HG03442 (cell line): ENCODE results near the gene ZFAND2A.
"Not testable (repeated sequence)": the region's sequence is repeated elsewhere in the genome, so short reads cannot be mapped to it uniquely, and the experiment has no call there.

Source experiments
- ATAC-seq: cut with Tn5 transposase; IDR thresholded peaks from one replicate; pipeline ENCODE4 v1.9.1; 2021; ENCODE audit warnings: mild to moderate bottlenecking, moderate library complexity; ENCODE audit not compliant: unreplicated experiment

Gene ZFAND2A

GRCh38 chr7:1127001-1127400 lies 33.0 kb downstream of the ZFAND2A start:
- ATAC-seq, result no peak

GRCh38 chr7:1125603-1125969 lies 34.4 kb downstream of the ZFAND2A start:
- ATAC-seq, result no peak

- no peak for ATAC-seq
Measured at GRCh38 chr7:1124816-1125602, 35.0 kb downstream of the ZFAND2A start.

- no peak for ATAC-seq
Measured at GRCh38 chr7:1124164-1124563, 35.8 kb downstream of the ZFAND2A start.

GRCh38 chr7:1123715-1124114 lies 36.3 kb downstream of the ZFAND2A start:
- no peak for ATAC-seq

GRCh38 chr7:1122832-1123501 lies 37.0 kb downstream of the ZFAND2A start:
- no peak for ATAC-seq

DNA sequence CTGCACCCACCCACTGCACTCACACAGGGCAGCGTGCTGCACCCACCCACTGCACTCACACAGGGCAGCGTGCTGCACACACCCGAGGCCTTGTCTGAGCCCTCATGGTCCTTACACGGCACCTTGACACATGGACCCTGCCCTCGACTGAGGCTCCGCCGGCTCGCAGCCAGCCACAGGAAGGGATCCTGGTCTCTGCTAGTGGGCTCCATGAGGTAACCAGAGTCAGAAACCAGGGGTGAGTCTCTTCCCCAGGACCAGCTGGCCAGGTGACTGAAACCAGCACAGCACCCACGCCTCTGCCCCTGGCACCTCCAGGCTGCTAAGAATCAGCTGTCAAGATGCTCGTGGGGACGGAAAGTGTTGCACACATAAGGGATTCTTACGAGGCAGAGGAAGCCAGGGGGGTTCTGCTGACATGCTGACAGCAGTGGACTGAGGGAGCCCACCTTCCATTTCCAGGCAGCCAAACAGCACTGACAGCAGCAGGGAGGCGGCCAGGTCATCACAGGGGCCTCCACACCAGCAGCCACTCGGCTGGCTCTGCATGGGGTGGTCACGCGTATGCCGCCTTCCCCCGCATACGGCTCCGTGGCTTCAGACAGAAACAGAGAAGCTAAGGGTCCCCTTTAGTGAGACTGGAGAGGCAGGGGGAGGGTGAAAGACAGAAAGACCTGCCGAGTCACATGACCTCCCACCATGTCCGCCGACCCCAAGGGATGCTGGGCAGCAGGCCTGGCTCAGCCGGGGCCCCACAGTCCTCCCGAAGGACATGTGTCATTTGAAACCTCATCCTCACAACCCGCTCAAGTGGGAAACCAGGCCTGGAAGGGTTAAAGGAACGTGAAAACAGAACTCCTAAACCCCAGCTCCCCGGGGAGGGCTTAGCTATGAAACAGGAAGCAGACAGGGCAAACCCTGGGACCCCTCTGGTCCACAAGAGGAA lies 37.8 kb downstream of the ZFAND2A start:
- ATAC-seq, result no peak

DNA sequence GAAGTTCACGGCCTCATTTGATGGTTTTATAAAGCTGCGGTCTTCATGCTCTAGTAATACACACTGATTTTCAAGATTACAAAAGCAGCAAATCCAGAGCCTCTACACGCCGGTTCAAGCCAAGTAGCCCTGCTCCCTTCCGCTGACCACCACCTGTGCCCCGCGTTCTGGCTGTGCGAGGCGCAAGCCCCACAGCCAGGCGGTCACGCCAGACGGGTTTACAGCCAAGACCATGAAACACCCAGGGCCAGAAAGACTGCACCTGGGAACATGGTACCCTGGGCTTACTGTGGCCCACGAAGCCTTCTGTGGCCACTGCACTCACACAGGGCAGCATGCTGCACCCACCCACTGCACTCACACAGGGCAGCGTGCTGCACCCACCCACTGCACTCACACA lies 38.5 kb downstream of the ZFAND2A start:
- ATAC-seq, result no peak

GRCh38 chr7:1120791-1121190 lies 39.2 kb downstream of the ZFAND2A start:
- no peak for ATAC-seq

DNA sequence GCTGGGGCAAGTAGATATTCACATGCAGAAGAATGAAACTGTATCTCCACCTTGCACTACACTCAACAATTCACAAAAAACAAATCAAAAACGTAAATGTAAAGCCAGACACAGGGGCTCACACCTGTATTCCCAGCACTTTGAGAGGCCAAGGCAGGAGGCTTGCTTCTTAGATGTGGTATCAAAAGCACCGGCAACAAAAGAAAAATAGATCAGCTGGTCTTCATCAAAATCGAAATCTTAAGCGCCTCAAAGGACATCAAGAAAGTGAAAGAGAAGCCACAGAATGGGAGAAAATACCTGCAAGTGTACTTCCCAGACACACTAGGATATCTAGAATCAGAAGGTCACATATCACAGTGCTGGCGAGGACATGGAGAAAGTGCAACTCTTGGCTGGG lies 40.8 kb downstream of the ZFAND2A start:
- no peak for ATAC-seq

DNA sequence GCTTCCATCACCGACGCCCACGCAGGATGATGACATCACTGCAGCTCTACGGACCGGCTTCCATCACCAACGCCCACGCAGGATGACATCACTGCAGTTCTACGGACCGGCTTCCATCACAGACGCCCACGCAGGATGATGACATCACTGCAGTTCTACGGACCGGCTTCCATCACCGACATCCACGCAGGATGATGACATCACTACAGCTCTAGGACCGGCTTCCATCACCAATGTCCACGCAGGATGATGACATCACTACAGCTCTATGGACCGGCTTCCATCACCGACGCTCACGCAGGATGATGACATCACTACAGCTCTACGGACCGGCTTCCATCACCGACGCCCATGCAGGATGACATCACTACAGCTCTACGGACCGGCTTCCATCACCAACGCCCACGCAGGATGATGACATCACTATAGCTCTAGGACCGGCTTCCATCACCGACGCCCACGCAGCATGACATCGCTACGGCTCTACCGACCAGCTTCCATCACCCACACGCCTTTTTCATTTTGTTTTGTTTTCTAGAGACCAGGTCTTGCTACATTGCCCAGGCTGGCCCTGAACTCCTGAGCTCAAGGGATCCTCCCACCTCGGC lies 42.6 kb downstream of the ZFAND2A start:
- ATAC-seq, result no peak

DNA sequence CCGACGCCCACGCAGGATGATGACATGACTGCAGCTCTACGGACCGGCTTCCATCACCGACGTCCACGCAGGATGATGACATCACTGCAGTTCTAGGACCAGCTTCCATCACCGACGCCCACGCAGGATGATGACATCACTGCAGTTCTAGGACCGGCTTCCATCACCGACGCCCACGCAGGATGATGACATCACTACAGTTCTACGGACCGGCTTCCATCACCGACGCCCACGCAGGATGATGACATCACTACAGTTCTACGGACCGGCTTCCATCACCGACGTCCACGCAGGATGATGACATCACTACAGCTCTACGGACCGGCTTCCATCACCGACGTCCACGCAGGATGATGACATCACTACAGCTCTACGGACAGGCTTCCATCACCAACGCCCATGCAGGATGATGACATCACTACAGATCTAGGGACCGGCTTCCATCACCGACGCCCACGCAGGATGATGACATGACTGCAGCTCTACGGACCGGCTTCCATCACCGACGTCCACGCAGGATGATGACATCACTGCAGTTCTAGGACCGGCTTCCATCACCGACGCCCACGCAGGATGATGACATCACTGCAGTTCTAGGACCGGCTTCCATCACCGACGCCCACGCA lies 43.5 kb downstream of the ZFAND2A start:
- ATAC-seq, result not testable (repeated sequence)

DNA sequence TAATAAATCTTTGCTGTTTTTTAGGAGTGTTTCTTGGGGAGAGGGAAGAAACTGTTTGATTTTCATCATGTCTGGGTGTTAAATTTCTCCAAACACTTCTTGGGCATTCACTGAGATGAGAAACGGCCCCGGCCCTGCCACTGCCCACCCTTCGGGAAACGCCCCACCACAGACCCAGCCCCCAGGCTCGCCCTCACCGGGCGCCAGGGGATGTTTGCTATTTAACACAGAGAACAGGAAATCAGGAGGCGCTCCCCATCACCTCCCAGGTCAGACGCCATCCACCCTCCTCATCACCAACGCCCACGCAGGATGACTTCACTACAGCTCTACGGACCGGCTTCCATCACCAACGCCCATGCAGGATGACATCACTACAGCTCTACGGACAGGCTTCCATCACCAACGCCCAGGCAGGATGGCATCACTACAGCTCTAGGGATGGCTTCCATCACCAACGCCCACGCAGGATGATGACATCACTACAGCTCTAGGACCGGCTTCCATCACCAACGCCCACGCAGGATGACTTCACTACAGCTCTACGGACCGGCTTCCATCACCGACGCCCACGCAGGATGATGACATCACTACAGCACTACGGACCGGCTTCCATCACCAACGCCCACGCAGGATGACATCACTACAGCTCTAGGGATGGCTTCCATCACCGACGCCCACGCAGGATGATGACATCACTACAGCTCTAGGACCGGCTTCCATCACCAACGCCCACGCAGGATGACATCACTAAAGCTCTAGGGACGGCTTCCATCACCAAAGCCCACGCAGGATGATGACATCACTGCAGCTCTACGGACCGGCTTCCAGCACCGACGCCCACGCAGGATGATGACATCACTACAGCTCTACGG lies 44.6 kb downstream of the ZFAND2A start:
- ATAC-seq, result not testable (repeated sequence)

DNA sequence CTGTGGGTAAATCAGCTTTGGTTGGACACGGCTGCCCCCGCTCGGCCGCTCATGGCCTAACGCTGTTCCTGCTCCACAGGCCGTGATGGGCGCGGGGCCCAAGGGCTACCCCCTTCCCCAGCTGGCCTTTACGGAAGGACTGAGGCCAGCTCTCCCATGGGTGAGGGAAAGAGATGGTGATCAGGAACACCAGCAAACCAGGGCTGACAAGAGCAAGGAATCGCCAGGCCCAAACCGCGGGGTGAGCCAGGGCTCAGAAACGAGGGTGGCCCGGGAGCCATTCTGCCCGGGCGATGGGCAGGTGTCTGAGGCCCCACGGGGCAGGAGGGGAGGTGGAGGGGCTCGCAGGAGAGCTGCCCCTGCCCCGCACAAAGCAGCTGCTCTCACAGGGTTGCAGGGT lies 45.5 kb downstream of the ZFAND2A start:
- ATAC-seq, result no peak

DNA sequence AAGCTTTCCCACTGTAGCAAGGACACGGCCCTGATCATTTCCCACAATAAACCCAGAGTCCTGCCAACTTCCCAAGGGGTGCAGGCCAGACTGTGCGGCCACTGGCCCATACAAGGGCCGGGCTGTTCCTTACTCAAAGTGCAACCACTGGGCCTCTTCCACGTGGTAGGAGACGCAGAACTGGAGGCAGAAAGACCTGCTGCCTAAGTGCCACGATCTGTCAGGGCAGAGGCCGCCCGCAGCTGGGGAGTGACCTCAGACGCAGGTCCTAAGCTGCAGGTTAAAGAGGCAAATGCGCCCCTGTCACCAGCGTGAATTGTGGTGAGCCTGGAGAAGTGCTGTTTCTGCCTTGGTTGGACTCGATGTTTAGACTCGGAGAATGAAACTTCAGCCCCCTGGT lies 45.9 kb downstream of the ZFAND2A start:
- ATAC-seq, result no peak

GRCh38 chr7:1113548-1113885 lies 46.5 kb downstream of the ZFAND2A start:
- no peak for ATAC-seq

DNA sequence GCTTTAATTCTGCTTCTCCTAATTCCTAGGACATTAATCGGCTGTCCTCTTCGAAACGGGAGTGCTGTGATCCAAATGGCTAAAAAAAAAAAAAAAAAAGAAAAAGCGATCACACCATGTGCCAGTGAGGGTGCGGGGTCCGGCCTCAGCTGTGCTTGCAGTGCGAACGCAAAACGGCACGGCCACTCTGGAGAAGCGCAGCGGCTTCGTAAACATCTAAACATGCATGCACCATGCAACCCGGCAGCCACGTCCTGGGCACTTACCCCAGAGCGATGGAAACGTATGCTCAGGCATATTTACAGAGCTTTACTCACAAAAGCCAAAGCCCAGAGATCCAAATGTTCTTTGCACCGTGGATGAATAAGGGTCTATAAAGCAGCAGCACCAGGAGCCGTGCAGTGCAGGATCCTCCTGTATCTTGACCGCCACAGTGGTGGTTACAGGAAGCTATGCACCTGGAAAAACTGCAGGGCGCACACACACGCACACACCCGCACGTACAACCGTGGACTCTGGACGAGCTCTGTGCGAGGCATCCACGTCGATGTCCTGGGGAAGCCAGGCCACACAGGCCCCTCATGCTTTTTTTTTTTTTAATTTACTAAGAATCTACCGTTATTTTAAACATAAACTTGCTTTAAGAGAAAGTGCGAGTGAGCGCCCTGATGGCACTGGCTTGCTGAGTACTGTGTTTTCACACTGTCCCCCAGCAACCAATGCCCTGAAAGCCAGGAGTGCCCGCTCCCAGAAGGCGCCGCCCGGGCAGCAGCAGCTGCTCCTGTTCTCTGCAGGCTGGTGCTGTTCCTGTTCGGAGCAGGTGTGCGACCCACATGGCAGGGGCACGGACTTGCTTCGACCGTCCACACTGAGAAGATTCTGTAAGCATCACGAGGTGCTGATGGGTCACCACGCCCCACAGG lies 47.1 kb downstream of the ZFAND2A start:
- ATAC-seq, result no peak

- ATAC-seq, result no peak
Measured at GRCh38 chr7:1112109-1112508, 47.9 kb downstream of the ZFAND2A start.

- ATAC-seq, result no peak
Measured at GRCh38 chr7:1111156-1111555, 48.8 kb downstream of the ZFAND2A start.
